Colonic mucosa (tissue), 4 donors: ENCODE data around the gene BBX. TPM values are rescaled to one million over a fixed set of nuclear protein-coding genes. Genes with fewer than 3 reads are reported as not detected.

Experiments
- DNase-seq: peaks from one replicate; pipeline ENCODE4 v3.0.0-alpha.2; 2020
- H3K27ac ChIP-seq: fragments of 200-600 bp; one replicate; pipeline ENCODE4 v1.8.0; 2021
- H3K27me3 ChIP-seq: fragments of 200-600 bp; one replicate; pipeline ENCODE4 v1.8.0; 2021
- H3K36me3 ChIP-seq: fragments of 200-600 bp; one replicate; pipeline ENCODE4 v1.8.0; 2021
- H3K4me1 ChIP-seq: fragments of 200-600 bp; one replicate; pipeline ENCODE4 v1.8.0; 2021; ENCODE audit warnings: mild to moderate bottlenecking
- H3K4me3 ChIP-seq: fragments of 200-600 bp; one replicate; pipeline ENCODE4 v1.8.0; 2021
- H3K9ac ChIP-seq, 2 donors: one replicate each; pipeline ENCODE4 v1.7.0; 2013; ENCODE audit warnings: control low read depth in 2 of 2, low read depth in 2 of 2, low read length in 2 of 2
- H3K9me3 ChIP-seq: fragments of 200-600 bp; one replicate; pipeline ENCODE4 v1.8.0; 2021
- CTCF ChIP-seq: fragments of 200-600 bp; IDR thresholded peaks from one replicate; pipeline ENCODE4 v1.8.0; 2022; ENCODE audit warnings: antibody characterized with exemption, mild to moderate bottlenecking
- intact Hi-C: fragments of 100-400 bp; cut with DNase I; formaldehyde crosslinking; loops from one replicate; pipeline ENCODE4 v1.14.1; 2022
- total RNA-seq, 2 donors: library from RNA; stranded (reverse); fragmentation: NEBNext Ultra II Directional in 1 of 2; extraction: Animal tissue kit (Norgen Biotek cat#: 25700) in 1 of 2; gene quantifications; one replicate each; pipeline ENCODE4 v1.2.1, GENCODE V29; 2021
- donor health status: healthy.
- donor health status: DM: no; HTN: no; CAD: no.
- donor health status: DM: no; HTN: no; CAD: no.

The BBX gene
- total RNA-seq, 2 donors from 2014 or later, result 21.5 to 44.3 TPM

GRCh38 chr3:107729686-107730085 lies 206.9 kb downstream of the BBX start:
- Histone ChIP-seq H3K9ac (no peak overlapping the region), H3K27me3 (no peaks in the 10 kb centered on the region), H3K9me3 (no peaks in the 10 kb centered on the region), H3K4me3 (no peak overlapping the region), H3K4me1 (no peaks in the 10 kb centered on the region), H3K36me3 (no peaks in the 10 kb centered on the region), H3K27ac (no peak overlapping the region)
- no peak for DNase-seq
- TF ChIP-seq CTCF, result no peak
- intact Hi-C loops, result no loop called here

GRCh38 chr3:107734317-107734716 lies 211.6 kb downstream of the BBX start:
- DNase-seq, result no peak
- Histone ChIP-seq H3K9ac (no peak overlapping the region), H3K36me3 (no peaks in the 10 kb centered on the region), H3K27ac (no peak overlapping the region), H3K9me3 (no peaks in the 10 kb centered on the region), H3K27me3 (no peaks in the 10 kb centered on the region), H3K4me1 (no peaks in the 10 kb centered on the region), H3K4me3 (no peak overlapping the region)
- intact Hi-C loops, result no loop called here
- no peak for TF ChIP-seq CTCF

DNA sequence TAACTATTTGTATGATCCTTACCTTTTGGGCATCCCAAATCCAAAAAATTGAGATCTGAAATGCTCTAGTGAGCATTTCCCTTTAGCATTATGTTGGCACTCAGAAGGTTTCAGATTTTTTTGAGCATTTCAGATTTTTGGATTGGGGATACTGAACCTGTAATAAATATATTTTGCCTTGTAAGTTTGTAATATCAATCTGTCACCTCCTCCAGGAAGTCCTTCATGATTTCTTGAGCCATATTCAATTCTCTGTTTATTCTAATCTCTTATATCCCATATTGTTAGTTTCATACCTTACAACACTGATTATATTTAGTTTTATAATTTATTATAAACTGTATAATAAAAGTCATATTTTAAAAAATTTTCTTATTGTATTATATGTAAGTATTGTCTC lies 215.2 kb downstream of the BBX start:
- Histone ChIP-seq H3K4me1 (no peaks in the 10 kb centered on the region), H3K9ac (no peak overlapping the region), H3K9me3 (no peaks in the 10 kb centered on the region), H3K4me3 (no peak overlapping the region), H3K27ac (no peak overlapping the region), H3K27me3 (no peaks in the 10 kb centered on the region), H3K36me3 (no peaks in the 10 kb centered on the region)
- DNase-seq, result no peak
- intact Hi-C loops, result loop anchor here (5.0 kb wide), 1 partner anchor 61 kb away; no protein-coding TSS in a partner anchor
- no peak for TF ChIP-seq CTCF

GRCh38 chr3:107738486-107739183 lies 215.9 kb downstream of the BBX start:
- intact Hi-C loops, result loop anchor here (5.0 kb wide), 1 partner anchor 61 kb away; no protein-coding TSS in a partner anchor
- no peak for DNase-seq

GRCh38 chr3:107739227-107739626 lies 216.5 kb downstream of the BBX start:
- no peak for DNase-seq
- H3K9ac ChIP-seq, result no peak overlapping the region
- no peaks in the 10 kb centered on the region for H3K9me3 ChIP-seq
- no peaks in the 10 kb centered on the region for H3K4me1 ChIP-seq
- no peak overlapping the region for H3K27ac ChIP-seq
- H3K4me3 ChIP-seq, result no peak overlapping the region
- intact Hi-C loops, result loop anchor here (5.0 kb wide), 1 partner anchor 62 kb away; no protein-coding TSS in a partner anchor
- TF ChIP-seq CTCF, result no peak
- H3K27me3 ChIP-seq, result no peaks in the 10 kb centered on the region
- H3K36me3 ChIP-seq, result no peaks in the 10 kb centered on the region

More at GRCh38 chr3:107738486-107739183, 215.9 kb downstream of the BBX start:
- Histone ChIP-seq H3K36me3 (no peaks in the 10 kb centered on the region), H3K9ac (no peak overlapping the region), H3K27ac (no peak overlapping the region), H3K9me3 (no peaks in the 10 kb centered on the region), H3K4me3 (no peak overlapping the region), H3K27me3 (no peaks in the 10 kb centered on the region), H3K4me1 (no peaks in the 10 kb centered on the region)
- TF ChIP-seq CTCF, result no peak
